Activated CD8-positive, alpha-beta memory T cell treated with anti-CD3 and anti-CD28 coated beads, Interleukin-2, amount 50 U/mL, for 24 hours (primary cell): ENCODE results near the gene NETO1.

Experiments used
- DNase-seq: peaks from one replicate; pipeline ENCODE4 v3.0.0-alpha.2; 2020; ENCODE audit errors: extremely low read depth

NETO1 gene

GRCh38 chr18:72867746-72868584, at the start of gene NETO1:
Gene NETO1 (minus strand): TSS chr18:72867987. CDS start chr18:72867291, 696 bp downstream.
- DNase-seq: no peak

- DNase-seq: no peak
Measured at GRCh38 chr18:72910045-72910444, 42.3 kb upstream of the NETO1 start.

GRCh38 chr18:72908181-72908580, 40.4 kb upstream of the NETO1 start:
- no peak for DNase-seq

GRCh38 chr18:72903033-72903432, 35.2 kb upstream of the NETO1 start:
- DNase-seq: no peak

GRCh38 chr18:72899338-72899737, 31.6 kb upstream of the NETO1 start:
- no peak for DNase-seq

GRCh38 chr18:72898870-72899269, 31.1 kb upstream of the NETO1 start:
- no peak for DNase-seq

GRCh38 chr18:72895548-72895947, 27.8 kb upstream of the NETO1 start:
- no peak for DNase-seq

GRCh38 chr18:72878561-72878960, 10.8 kb upstream of the NETO1 start:
- no peak for DNase-seq

GRCh38 chr18:72878143-72878542, 10.4 kb upstream of the NETO1 start:
- no peak for DNase-seq

GRCh38 chr18:72871091-72871490, 3.3 kb upstream of the NETO1 start:
- DNase-seq: no peak

GRCh38 chr18:72869226-72870185, 1.7 kb upstream of the NETO1 start:
- no peak for DNase-seq

GRCh38 chr18:72868585-72869225, 918 bp upstream of the NETO1 start:
- no peak for DNase-seq

GRCh38 chr18:72866901-72867745, 664 bp downstream of the NETO1 start:
- no peak for DNase-seq

GRCh38 chr18:72866442-72866900, 1.3 kb downstream of the NETO1 start:
- DNase-seq: no peak

- DNase-seq: no peak
Measured at GRCh38 chr18:72863754-72864153, 4.0 kb downstream of the NETO1 start.

GRCh38 chr18:72859088-72859487, 8.7 kb downstream of the NETO1 start:
- DNase-seq: no peak

GRCh38 chr18:72849671-72850070, 18.1 kb downstream of the NETO1 start:
- DNase-seq: no peak

GRCh38 chr18:72848503-72849237, 19.1 kb downstream of the NETO1 start:
- DNase-seq: no peak

- no peak for DNase-seq
Measured at GRCh38 chr18:72847771-72848170, 20.0 kb downstream of the NETO1 start.
